Measurements from ENCODE around the gene MYOM1. TPM values are rescaled to one million over a fixed set of nuclear protein-coding genes. Genes with fewer than 3 reads are reported as not detected.
"Not testable (repeated sequence)": the region's sequence is repeated elsewhere in the genome, so short reads cannot be mapped to it uniquely, and the experiment has no call there.

The MYOM1 gene
- total RNA-seq, 1 experiment from 2014 or later = 0.07 TPM

DNA sequence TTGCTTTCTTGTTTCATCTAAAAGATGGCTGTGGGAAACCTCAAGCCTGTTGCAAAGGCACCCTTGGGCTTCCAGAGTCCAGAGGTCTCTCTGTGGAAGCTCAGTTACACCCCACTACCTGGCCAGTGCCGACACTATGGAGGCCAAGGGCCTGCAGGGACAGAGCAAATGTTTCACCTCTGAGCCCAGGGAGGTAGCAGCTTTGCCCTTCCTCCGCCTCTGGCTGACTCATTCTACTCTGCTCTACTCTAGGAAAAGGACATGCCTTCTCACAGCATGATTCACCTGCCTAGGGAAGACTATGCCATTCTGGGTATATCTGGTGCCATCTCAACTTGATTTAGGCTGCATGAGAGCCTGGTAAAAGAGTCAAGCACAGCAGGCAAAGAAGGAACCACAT, 12.2 kb downstream of the MYOM1 start:
- H3K36me3 ChIP-seq (ENCODE audit: low read depth, low read length) = no peaks in the 10 kb centered on the region

DNA sequence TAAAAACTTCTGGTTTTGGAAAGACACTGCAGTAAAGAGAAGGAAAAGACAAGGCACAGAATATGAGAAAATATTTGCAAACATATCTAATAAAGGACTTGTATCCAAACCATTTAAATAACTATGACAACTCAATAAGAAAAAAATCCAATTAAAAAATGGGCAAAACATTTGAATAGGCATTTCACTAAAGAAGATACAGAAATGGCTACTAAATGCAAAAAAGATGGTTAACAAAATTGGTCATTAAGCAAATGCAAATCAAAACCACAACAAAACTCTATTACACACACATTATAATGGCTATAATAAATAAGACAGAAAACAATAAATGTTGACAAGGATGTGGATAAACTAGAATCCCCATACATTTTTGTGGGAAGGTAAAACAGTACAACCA, 14.5 kb downstream of the MYOM1 start:
- Histone ChIP-seq H3K27me3 (ENCODE audit: low read length) (no peaks in the 10 kb centered on the region), H3K4me3 (ENCODE audit: low read length) (no peak overlapping the region), H4K20me1 (ENCODE audit: low read length) (no peaks in the 10 kb centered on the region), H3K9me2 (replicated peaks; ENCODE audit: low read length) (no peaks in the 10 kb centered on the region), H3K4me1 (ENCODE audit: insufficient read depth, low read length) (peaks cover 23% of the 10 kb centered on the region), H3F3A (ENCODE audit: low read length, unreplicated experiment) (no peaks in the 10 kb centered on the region), H3K36me3 (ENCODE audit: low read depth, low read length) (no peaks in the 10 kb centered on the region), H3K9ac (ENCODE audit: low read length) (no peak overlapping the region), H3K9me3 (ENCODE audit: low read length) (no peaks in the 10 kb centered on the region), H3K27ac (ENCODE audit: low read length) (no peak overlapping the region), H2AFZ (ENCODE audit: low read length) (no peak overlapping the region), H3K4me2 (ENCODE audit: low read length) (no peak overlapping the region), H3K79me2 (ENCODE audit: low read length) (no peaks in the 10 kb centered on the region)
- no TSS peak for BruUV-seq (replicated peaks)
- POLR2A ChIA-PET (ENCODE audit: unreplicated experiment) = no interaction called here
- ATAC-seq = no peak
- CTCF ChIA-PET = no interaction called here
- no peak for TF ChIP-seq EZH2phosphoT487 (IDR thresholded peaks at IDR 0.05; ENCODE audit: borderline replicate concordance, low read length)
- TF ChIP-seq EZH2 (IDR thresholded peaks at IDR 0.05; ENCODE audit: low read length, unreplicated experiment) = no peak
- TF ChIP-seq, protein P1, sequence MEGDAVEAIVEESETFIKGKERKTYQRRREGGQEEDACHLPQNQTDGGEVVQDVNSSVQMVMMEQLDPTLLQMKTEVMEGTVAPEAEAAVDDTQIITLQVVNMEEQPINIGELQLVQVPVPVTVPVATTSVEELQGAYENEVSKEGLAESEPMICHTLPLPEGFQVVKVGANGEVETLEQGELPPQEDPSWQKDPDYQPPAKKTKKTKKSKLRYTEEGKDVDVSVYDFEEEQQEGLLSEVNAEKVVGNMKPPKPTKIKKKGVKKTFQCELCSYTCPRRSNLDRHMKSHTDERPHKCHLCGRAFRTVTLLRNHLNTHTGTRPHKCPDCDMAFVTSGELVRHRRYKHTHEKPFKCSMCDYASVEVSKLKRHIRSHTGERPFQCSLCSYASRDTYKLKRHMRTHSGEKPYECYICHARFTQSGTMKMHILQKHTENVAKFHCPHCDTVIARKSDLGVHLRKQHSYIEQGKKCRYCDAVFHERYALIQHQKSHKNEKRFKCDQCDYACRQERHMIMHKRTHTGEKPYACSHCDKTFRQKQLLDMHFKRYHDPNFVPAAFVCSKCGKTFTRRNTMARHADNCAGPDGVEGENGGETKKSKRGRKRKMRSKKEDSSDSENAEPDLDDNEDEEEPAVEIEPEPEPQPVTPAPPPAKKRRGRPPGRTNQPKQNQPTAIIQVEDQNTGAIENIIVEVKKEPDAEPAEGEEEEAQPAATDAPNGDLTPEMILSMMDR (conservative IDR thresholded peaks at IDR 0.05; ENCODE audit: low read depth, low read length) = no peak
- intact Hi-C loops (cut with micrococcal nuclease) = no loop called here
- DNase-seq = no peak

More for the DNA sequence above, 12.2 kb downstream of the MYOM1 start:
- H3F3A ChIP-seq (ENCODE audit: low read length, unreplicated experiment) = no peaks in the 10 kb centered on the region
- DNase-seq (peak; percentile 80), ATAC-seq (peak; percentile 93)
- H3K9me3 ChIP-seq (ENCODE audit: low read length) = no peaks in the 10 kb centered on the region
- no TSS peak for BruUV-seq (replicated peaks)
- intact Hi-C loops (cut with micrococcal nuclease) = no loop called here
- ChIA-PET POLR2A (ENCODE audit: unreplicated experiment) (no interaction called here), CTCF (no interaction called here)
- H3K4me1 ChIP-seq (ENCODE audit: insufficient read depth, low read length) = peaks cover 41% of the 10 kb centered on the region
- no peaks in the 10 kb centered on the region for H3K79me2 ChIP-seq (ENCODE audit: low read length)
- H2AFZ ChIP-seq (ENCODE audit: low read length) = peak overlapping the region; percentile 49
- H3K9ac ChIP-seq (ENCODE audit: low read length) = no peak overlapping the region
- H3K27me3 ChIP-seq (ENCODE audit: low read length) = no peaks in the 10 kb centered on the region
- H3K9me2 ChIP-seq (replicated peaks; ENCODE audit: low read length) = no peaks in the 10 kb centered on the region
- TF ChIP-seq EZH2phosphoT487 (IDR thresholded peaks at IDR 0.05; ENCODE audit: borderline replicate concordance, low read length) = no peak
- TF ChIP-seq EZH2 (IDR thresholded peaks at IDR 0.05; ENCODE audit: low read length, unreplicated experiment) = no peak
- TF ChIP-seq, protein P1 (conservative IDR thresholded peaks at IDR 0.05; ENCODE audit: low read depth, low read length) = no peak
- no peaks in the 10 kb centered on the region for H4K20me1 ChIP-seq (ENCODE audit: low read length)
- H3K27ac ChIP-seq (ENCODE audit: low read length) = no peak overlapping the region
- H3K4me2 ChIP-seq (ENCODE audit: low read length) = peak overlapping the region; percentile 23
- H3K4me3 ChIP-seq (ENCODE audit: low read length) = no peak overlapping the region

DNA sequence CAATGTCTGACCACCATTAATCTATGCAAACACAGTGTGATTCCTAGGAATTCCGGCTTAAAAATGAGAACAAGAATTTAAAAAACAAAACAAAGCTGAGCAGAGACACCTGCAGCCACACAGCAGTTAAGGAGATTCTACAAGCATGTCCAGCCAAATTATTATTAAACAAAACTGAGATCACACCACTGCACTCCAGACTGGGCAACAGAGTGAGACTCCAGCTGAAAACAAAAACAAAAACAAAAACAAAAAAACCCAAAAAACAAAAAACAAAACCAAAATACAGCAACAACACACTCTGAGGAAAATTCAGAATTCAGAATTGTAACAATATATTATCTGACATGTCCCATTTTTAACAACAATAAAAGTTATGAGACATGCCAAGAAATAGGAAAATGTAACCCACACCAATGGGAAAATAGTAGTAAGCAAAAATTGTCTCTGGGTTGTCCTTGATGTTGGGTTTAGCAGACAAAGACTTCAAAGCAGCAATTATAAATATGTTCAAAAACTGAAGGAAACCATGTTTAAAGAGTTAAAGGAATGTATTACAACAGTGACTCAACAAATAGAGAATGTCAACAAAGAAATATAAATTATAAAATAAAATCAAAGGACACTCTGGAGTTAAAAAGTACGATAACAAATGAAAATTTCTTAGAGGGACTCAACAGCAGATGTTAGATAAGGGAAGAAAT, 19.7 kb downstream of the MYOM1 start:
- Histone ChIP-seq H4K20me1 (ENCODE audit: low read length) (no peaks in the 10 kb centered on the region), H3K36me3 (ENCODE audit: low read depth, low read length) (no peaks in the 10 kb centered on the region), H3K9ac (ENCODE audit: low read length) (no peak overlapping the region), H3K4me2 (ENCODE audit: low read length) (no peak overlapping the region), H3K79me2 (ENCODE audit: low read length) (no peaks in the 10 kb centered on the region), H2AFZ (ENCODE audit: low read length) (no peak overlapping the region), H3K4me3 (ENCODE audit: low read length) (no peak overlapping the region), H3K27me3 (ENCODE audit: low read length) (no peaks in the 10 kb centered on the region), H3K27ac (ENCODE audit: low read length) (no peak overlapping the region), H3K9me3 (ENCODE audit: low read length) (no peaks in the 10 kb centered on the region), H3K9me2 (replicated peaks; ENCODE audit: low read length) (no peaks in the 10 kb centered on the region), H3F3A (ENCODE audit: low read length, unreplicated experiment) (no peaks in the 10 kb centered on the region), H3K4me1 (ENCODE audit: insufficient read depth, low read length) (no peaks in the 10 kb centered on the region)
- no TSS peak for BruUV-seq (replicated peaks)
- ChIA-PET CTCF (no interaction called here), POLR2A (ENCODE audit: unreplicated experiment) (no interaction called here)
- ATAC-seq (no peak), DNase-seq (no peak)
- no peak for TF ChIP-seq EZH2 (IDR thresholded peaks at IDR 0.05; ENCODE audit: low read length, unreplicated experiment)
- no peak for TF ChIP-seq EZH2phosphoT487 (IDR thresholded peaks at IDR 0.05; ENCODE audit: borderline replicate concordance, low read length)
- TF ChIP-seq, protein P1 (conservative IDR thresholded peaks at IDR 0.05; ENCODE audit: low read depth, low read length) = no peak
- intact Hi-C loops (cut with micrococcal nuclease) = no loop called here

DNA sequence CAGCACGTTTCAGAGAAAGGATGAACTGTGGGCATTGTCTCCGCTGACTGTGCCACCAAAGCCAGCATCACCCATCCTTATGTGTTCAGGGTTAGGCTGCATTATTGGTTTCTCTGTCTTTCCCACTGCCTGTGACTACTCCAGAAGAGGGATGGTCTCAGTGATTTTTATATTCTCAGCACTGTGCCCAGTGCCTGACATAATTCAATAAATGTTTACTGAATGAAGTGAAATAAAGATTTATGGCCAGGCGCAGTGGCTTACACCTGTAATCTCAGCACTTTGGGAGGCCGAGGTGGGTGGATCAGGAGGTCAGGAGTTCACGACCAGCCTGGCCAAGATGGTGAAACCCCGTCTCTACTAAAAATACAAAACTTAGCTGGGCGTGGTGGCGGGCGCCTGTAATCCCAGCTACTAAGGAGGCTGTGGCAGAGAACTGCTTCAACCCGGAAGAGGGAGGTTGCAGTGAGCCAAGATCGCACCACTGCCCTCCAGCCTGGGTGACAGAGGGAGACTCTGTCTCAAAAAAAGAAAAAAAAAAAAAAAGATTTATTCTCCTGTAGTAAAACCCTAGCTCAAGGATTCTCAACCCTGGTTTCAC, 21.4 kb downstream of the MYOM1 start:
- H3K9ac ChIP-seq (ENCODE audit: low read length) = not testable (repeated sequence)

More for the DNA sequence above, 21.4 kb downstream of the MYOM1 start:
- H3K9me3 ChIP-seq (ENCODE audit: low read length); POLR2A ChIA-PET (ENCODE audit: unreplicated experiment); ATAC-seq; H2AFZ ChIP-seq (ENCODE audit: low read length); BruUV-seq (replicated peaks); H3K4me2 ChIP-seq (ENCODE audit: low read length); CTCF ChIA-PET; H3K27me3 ChIP-seq (ENCODE audit: low read length); H3K4me1 ChIP-seq (ENCODE audit: insufficient read depth, low read length); H3K79me2 ChIP-seq (ENCODE audit: low read length); DNase-seq; intact Hi-C loops (cut with micrococcal nuclease); H3K4me3 ChIP-seq (ENCODE audit: low read length); H3K27ac ChIP-seq (ENCODE audit: low read length); H3K36me3 ChIP-seq (ENCODE audit: low read depth, low read length); H3F3A ChIP-seq (ENCODE audit: low read length, unreplicated experiment); H4K20me1 ChIP-seq (ENCODE audit: low read length); H3K9me2 ChIP-seq (replicated peaks; ENCODE audit: low read length): not testable (repeated sequence)
